SU-DHL-6 (cell line): ENCODE results near the gene ARFGAP1.

Experiments used
- H2AFZ ChIP-seq: fragments of 200-600 bp; sonication (generic); 2 replicates; pipeline ENCODE4 v1.6.1; 2014; ENCODE audit warnings: low read depth, mild to moderate bottlenecking, moderate library complexity, mixed read lengths, antibody characterized with exemption, low read length; ENCODE audit not compliant: severe bottlenecking
- H3F3A ChIP-seq: fragments of 200-600 bp; shearing (Covaris generic); 2 replicates; pipeline ENCODE4 v1.6.0; 2016; ENCODE audit warnings: antibody characterized with exemption, mild to moderate bottlenecking; ENCODE audit not compliant: insufficient read depth
- H3K27ac ChIP-seq: fragments of 200-600 bp; sonication (generic); 2 replicates; pipeline ENCODE4 v1.5.1; 2016; ENCODE audit warnings: low read depth, mild to moderate bottlenecking, low read length, moderate library complexity, mixed read lengths
- H3K27me3 ChIP-seq: fragments of 200-600 bp; sonication (generic), shearing (Covaris generic); 2 replicates; pipeline ENCODE4 v1.6.0; 2014; ENCODE audit warnings: mild to moderate bottlenecking, low read length
- H3K36me3 ChIP-seq: fragments of 200-600 bp; sonication (generic); 2 replicates; pipeline ENCODE4 v1.6.1; 2014; ENCODE audit warnings: mild to moderate bottlenecking, low read length, mixed read lengths
- H3K4me2 ChIP-seq: fragments of 300-600, 200-600 bp; shearing (Covaris generic), sonication (generic); 2 replicates; pipeline ENCODE4 v1.6.0; 2014; ENCODE audit warnings: low read length, low read depth, mild to moderate bottlenecking; ENCODE audit not compliant: poor library complexity, severe bottlenecking
- H3K4me3 ChIP-seq: fragments of 200-600 bp; sonication (generic); 2 replicates; pipeline ENCODE4 v1.5.1; 2014; ENCODE audit warnings: antibody characterized with exemption, low read length, mild to moderate bottlenecking, mixed read lengths; ENCODE audit not compliant: insufficient read depth, poor library complexity, severe bottlenecking
- H3K79me2 ChIP-seq: fragments of 200-600 bp; sonication (generic); 2 replicates; pipeline ENCODE4 v1.6.1; 2014; ENCODE audit warnings: mild to moderate bottlenecking, low read length, moderate library complexity; ENCODE audit not compliant: insufficient read depth
- H3K9ac ChIP-seq: fragments of 200-600 bp; sonication (generic); 2 replicates; pipeline ENCODE4 v1.7.0; 2014; ENCODE audit warnings: mild to moderate bottlenecking, low read length
- H3K9me2 ChIP-seq: fragments of 200-600 bp; sonication (generic); replicated peaks from 2 replicates; pipeline ENCODE4 v1.6.1; 2014; ENCODE audit warnings: low read length; ENCODE audit not compliant: insufficient read depth
- H3K9me3 ChIP-seq: fragments of 200-600 bp; sonication (generic); 2 replicates; pipeline ENCODE4 v1.6.1; 2014; ENCODE audit warnings: low read length, mixed read lengths; ENCODE audit not compliant: insufficient read depth
- H4K20me1 ChIP-seq: fragments of 200-600 bp; sonication (generic); 2 replicates; pipeline ENCODE4 v1.6.1; 2014; ENCODE audit warnings: low read depth, mild to moderate bottlenecking, antibody characterized with exemption, low read length, moderate library complexity, mixed read lengths
- CTCF ChIP-seq: fragments of 200-600 bp; sonication (generic); IDR thresholded peaks from one replicate; pipeline ENCODE4 v1.5.1; 2017; ENCODE audit warnings: antibody characterized with exemption, mild to moderate bottlenecking, low read length, moderate library complexity; ENCODE audit not compliant: insufficient read depth, poor library complexity, severe bottlenecking
- EZH2phosphoT487 ChIP-seq: fragments of 200-600 bp; sonication (generic), shearing (Covaris generic); conservative IDR thresholded peaks from 2 replicates; pipeline ENCODE4 v1.6.1; 2018; ENCODE audit warnings: mild to moderate bottlenecking, antibody characterized with exemption, low read length, moderate library complexity, mixed read lengths

The ARFGAP1 gene

GRCh38 chr20:63253438-63254231, 19.0 kb upstream of the ARFGAP1 start:
- Histone ChIP-seq H3K9me3 (no peaks in the 10 kb centered on the region), H3K27ac (no peak overlapping the region), H3K4me2 (no peak overlapping the region), H2AFZ (no peak overlapping the region), H3K9ac (no peak overlapping the region), H3K27me3 (no peaks in the 10 kb centered on the region), H3K4me3 (no peak overlapping the region), H3K79me2 (no peaks in the 10 kb centered on the region), H3K36me3 (no peaks in the 10 kb centered on the region), H4K20me1 (no peaks in the 10 kb centered on the region), H3K9me2 (no peaks in the 10 kb centered on the region), H3F3A (no peaks in the 10 kb centered on the region)
- TF ChIP-seq EZH2phosphoT487 (no peak), CTCF (no peak)

GRCh38 chr20:63254232-63254605, 18.4 kb upstream of the ARFGAP1 start, which contains the start of gene NKAIN4:
TSS of gene NKAIN4 (minus strand) at chr20:63254463. CDS start at chr20:63254450, 13 bp downstream.
- no peaks in the 10 kb centered on the region for H3K9me2 ChIP-seq
- no peak within 1 kb of the TSS for H3K4me2 ChIP-seq
- H3K79me2 ChIP-seq: no peaks in the 10 kb centered on the region
- no peak within 1 kb of the TSS for H3K4me3 ChIP-seq
- H2AFZ ChIP-seq: no peak within 1 kb of the TSS
- TF ChIP-seq EZH2phosphoT487: no peak
- no peak for TF ChIP-seq CTCF
- H3K27ac ChIP-seq: no peak within 1 kb of the TSS
- no peaks in the 10 kb centered on the region for H4K20me1 ChIP-seq
- H3K36me3 ChIP-seq: no peaks in the 10 kb centered on the region
- H3K27me3 ChIP-seq: no peaks in the 10 kb centered on the region
- no peak within 1 kb of the TSS for H3K9ac ChIP-seq
- no peaks in the 10 kb centered on the region for H3K9me3 ChIP-seq
- no peaks in the 10 kb centered on the region for H3F3A ChIP-seq

DNA sequence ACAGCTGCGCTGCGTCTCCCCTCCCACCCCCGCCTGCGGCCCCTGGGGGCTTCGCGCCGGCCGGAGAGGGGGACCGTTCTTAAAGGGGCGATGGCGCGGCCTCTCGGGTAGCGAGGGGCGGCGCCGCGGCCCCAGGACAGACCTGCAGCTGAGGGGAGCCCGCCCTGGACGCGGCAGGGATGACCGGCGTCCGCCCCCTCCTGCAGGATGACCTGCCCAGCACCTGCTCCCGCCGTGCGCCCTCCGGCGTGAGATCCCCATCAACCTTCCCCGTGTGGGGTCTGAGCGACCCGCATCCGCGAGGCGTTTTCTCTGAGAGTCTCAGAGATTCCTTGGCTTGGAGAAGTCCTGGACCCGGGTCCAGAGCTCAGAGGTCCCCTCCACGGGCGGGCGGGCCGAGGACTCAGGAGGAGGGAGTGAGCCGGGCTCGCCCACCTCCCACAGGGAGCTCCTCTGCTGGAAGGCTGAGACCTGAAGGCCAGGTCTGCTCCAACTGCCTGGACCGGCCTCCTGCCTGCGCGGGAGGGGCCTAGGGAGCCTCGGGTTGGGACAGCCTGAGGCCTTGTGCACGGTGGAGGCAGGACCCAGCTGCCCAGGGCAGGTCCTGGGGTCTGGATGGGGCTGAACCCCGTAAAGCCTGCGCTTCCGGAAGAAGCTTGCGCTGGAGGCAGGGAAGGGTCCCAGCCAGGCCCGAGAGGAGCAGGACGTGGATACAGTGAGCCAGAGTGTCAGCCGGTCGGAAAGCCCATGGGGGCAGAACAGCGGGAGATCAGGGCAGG, 17.8 kb upstream of the ARFGAP1 start:
- TF ChIP-seq CTCF: no peak
- TF ChIP-seq EZH2phosphoT487: no peak
- Histone ChIP-seq H3K9ac (no peak overlapping the region), H3K36me3 (no peaks in the 10 kb centered on the region), H3K79me2 (no peaks in the 10 kb centered on the region), H3F3A (no peaks in the 10 kb centered on the region), H4K20me1 (no peaks in the 10 kb centered on the region), H2AFZ (no peak overlapping the region), H3K9me3 (no peaks in the 10 kb centered on the region), H3K27ac (no peak overlapping the region), H3K9me2 (no peaks in the 10 kb centered on the region), H3K4me2 (no peak overlapping the region), H3K4me3 (no peak overlapping the region), H3K27me3 (no peaks in the 10 kb centered on the region)
